SK-MEL-5 (cell line): ENCODE results near the gene POLR2I. TPM values are rescaled to one million over a fixed set of nuclear protein-coding genes. Genes with fewer than 3 reads are reported as not detected.
A peak's percentile ranks its signal among the peaks of the same experiment; 100 is the strongest.
"Not testable (repeated sequence)": the region's sequence is repeated elsewhere in the genome, so short reads cannot be mapped to it uniquely, and the experiment has no call there.

ENCODE experiments used
- DNase-seq: peaks from one replicate; pipeline ENCODE4 v3.0.0-alpha.2; 2016; ENCODE audit warnings: low read depth, low spot score
- in situ Hi-C: cut with HindIII; loops from 2 replicates; pipeline ENCODE4 v1.10.0; 2016; ENCODE audit warnings: low sequenced_read_pairs, high pct_unique_total_duplicates, low pct_unique_long_range_greater_than_20kb
- total RNA-seq: library from RNA; depleted of rRNA; stranded (reverse); fragments of >200 nt; shearing (Covaris generic); gene quantifications from 2 replicates; pipeline ENCODE4 v1.2.3, GENCODE V29; 2014; rRNA removed

Gene POLR2I
- total RNA-seq, 1 experiment from 2014 or later: 62.8 TPM

DNA sequence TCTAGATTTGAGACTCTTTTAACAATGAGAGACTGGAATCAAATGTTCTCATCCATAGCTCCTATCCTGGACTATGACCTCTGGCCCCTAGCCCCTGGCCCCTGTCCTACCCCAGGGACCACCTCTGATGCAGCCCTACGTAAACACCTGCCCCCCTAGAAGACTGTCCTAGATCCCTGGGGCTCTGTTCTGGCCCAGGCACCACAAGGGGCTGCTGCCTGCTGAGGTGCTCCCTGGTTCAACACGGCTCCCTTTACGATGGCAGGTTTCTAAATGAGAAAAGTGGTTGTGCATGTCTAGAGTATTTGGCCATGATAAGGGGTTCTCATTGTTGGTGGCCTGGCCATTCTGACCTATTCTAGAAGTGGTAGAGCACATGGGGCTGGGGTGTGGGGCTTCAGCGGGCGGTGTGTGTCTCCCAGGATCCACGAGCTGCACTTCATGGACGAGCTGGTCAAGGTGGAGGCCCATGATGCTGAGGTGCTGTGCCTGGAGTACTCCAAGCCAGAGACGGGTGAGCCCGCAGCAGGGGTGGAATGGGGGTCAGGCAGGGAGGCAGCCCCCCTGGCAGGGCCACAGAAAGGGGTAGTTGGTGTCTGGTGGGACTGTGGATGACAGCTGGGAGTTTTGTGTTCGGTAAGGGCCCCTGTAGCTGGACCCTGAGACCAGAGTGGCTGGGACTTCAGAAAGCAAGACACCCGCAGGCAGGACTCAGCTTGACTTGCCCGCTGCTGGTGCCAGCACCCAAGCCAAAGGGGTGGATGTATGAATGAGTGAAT is 30.3 kb downstream of the POLR2I start:
- in situ Hi-C loops: no loop called here
- DNase-seq: no peak

- in situ Hi-C loops: no loop called here
- no peak for DNase-seq
Observed at GRCh38 chr19:36082916-36083315, 31.8 kb downstream of the POLR2I start.

- in situ Hi-C loops: no loop called here
- DNase-seq: no peak
Observed at GRCh38 chr19:36081894-36082293, 32.8 kb downstream of the POLR2I start.

DNA sequence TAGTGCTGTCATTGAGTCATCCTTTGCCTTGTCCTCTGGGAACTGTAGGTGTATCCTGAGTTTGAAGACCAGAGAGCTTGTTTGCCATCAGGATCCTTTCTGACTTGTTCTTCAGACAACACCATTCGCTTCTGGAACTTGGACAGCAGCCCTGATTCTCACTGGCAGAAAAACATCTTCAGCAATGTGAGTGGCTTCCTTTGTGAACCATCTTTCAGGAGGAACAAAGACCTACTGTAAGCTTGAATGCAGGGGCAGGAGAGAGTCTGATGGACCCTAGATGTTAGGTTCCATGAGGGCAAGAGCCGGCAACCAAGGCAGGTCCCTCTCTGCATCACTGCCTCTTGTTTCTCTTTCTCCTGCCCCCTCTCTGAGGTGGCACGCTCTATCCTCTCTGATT is 33.3 kb downstream of the POLR2I start:
- in situ Hi-C loops: no loop called here
- DNase-seq: peak; percentile 43

GRCh38 chr19:36079389-36079945 is 35.2 kb downstream of the POLR2I start:
- in situ Hi-C loops: no loop called here
- DNase-seq: no peak

DNA sequence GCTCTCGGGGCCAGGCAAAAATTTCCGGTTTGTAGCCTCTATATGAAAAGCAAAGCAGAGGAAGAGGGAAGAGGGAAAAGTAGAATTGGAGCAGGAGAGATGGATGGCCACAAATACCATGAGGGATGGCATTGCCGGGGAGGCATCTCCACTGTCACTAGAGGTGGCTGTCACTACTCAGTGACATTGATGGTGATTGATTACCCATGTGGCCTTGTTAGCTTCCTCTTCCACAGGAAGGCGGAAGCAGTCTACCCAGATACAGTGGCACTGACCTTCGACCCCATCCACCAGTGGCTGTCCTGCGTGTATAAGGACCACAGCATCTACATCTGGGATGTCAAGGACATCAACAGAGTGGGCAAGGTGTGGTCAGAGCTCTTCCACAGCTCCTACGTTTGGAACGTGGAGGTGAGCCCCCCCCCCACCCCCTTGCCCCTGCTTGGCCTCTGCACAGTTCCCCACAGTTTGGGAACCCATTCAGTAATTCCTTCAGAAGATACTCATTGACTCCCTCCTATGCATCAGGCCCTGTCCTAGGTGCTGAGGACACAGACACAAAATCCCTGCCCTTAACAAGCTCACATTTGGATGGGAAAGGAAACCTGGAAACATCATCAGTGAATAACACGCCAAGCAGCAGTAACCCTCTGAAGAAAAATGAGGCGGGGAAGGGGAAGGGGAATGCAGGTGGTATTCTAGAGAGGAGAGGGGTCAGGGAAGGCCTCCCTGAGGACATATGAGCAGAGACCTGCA is 41.4 kb downstream of the POLR2I start:
- in situ Hi-C loops: no loop called here
- DNase-seq: no peak

GRCh38 chr19:36072081-36072480 is 42.6 kb downstream of the POLR2I start:
- in situ Hi-C loops: no loop called here
- DNase-seq: no peak

- in situ Hi-C loops, DNase-seq: not testable (repeated sequence)
Observed at GRCh38 chr19:36068810-36069499, 45.7 kb downstream of the POLR2I start.

DNA sequence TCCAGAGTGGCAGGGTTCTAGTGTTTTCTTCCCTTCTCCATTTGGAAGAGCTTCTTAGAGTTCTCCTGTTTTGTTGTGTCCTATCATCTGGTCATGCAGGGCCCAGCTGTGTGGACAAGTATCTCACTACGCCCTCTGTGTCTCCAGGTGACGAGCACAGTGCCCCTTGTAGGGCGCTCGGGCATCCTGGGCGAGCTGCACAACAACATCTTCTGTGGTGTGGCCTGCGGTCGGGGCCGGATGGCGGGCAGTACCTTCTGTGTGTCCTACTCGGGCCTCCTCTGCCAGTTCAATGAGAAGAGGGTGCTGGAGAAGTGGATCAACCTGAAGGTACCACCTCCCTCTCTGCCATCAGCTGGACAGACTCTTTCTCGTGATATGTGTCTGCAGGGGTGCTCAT is 47.0 kb downstream of the POLR2I start:
- in situ Hi-C loops: no loop called here
- no peak for DNase-seq

GRCh38 chr19:36064826-36065225 is 49.8 kb downstream of the POLR2I start:
- in situ Hi-C loops: no loop called here
- no peak for DNase-seq

Other genes with a start within 250 kb of the POLR2I start
- 9.2 and 13.5 TPM in 2 replicates for gene APLP1, start 246.3 kb downstream of the POLR2I start, total RNA-seq
- gene NFKBID, start 214.3 kb downstream of the POLR2I start, total RNA-seq: 1.1 and 1.9 TPM in 2 replicates
- gene HCST, start 212.3 kb downstream of the POLR2I start, total RNA-seq: not detected in 2 replicates
- not detected in 2 replicates for gene TYROBP, start 206.6 kb downstream of the POLR2I start, total RNA-seq
- gene LRFN3, start 178.5 kb downstream of the POLR2I start, total RNA-seq: 1.8 and 3.3 TPM in 2 replicates
- gene SDHAF1, start 119.7 kb downstream of the POLR2I start, total RNA-seq: 13.3 and 14.1 TPM in 2 replicates
- not detected in 2 replicates for gene SYNE4, start 106.1 kb downstream of the POLR2I start, total RNA-seq
- gene ALKBH6, start 100.7 kb downstream of the POLR2I start, total RNA-seq: 11.9 and 14.9 TPM in 2 replicates
- gene CLIP3, start 82.0 kb downstream of the POLR2I start, total RNA-seq: 0.34 and 0.43 TPM in 2 replicates
- gene THAP8, start 60.6 kb downstream of the POLR2I start, total RNA-seq: 1.5 and 1.6 TPM in 2 replicates
- gene WDR62, start 60.0 kb downstream of the POLR2I start, total RNA-seq: 2.7 and 4.1 TPM in 2 replicates
- gene OVOL3, start 3.7 kb downstream of the POLR2I start, total RNA-seq: not detected in 2 replicates
- gene TBCB, start 593 bp upstream of the POLR2I start, total RNA-seq: 181 and 190 TPM in 2 replicates
- 214 and 271 TPM in 2 replicates for gene CAPNS1, start 25.2 kb upstream of the POLR2I start, total RNA-seq
- gene COX7A1, start 37.6 kb upstream of the POLR2I start, total RNA-seq: not detected in 2 replicates
- 1.7 and 2.6 TPM in 2 replicates for gene ZNF565, start 99.8 kb upstream of the POLR2I start, total RNA-seq
- 88.8 and 97.2 TPM in 2 replicates for gene ZNF146, start 100.2 kb upstream of the POLR2I start, total RNA-seq